NB4 (cell line): Measurements from ENCODE around the gene ANAPC7.

Experiments used
- DNase-seq: peaks from one replicate; pipeline ENCODE4 v3.0.0; 2010; ENCODE audit warnings: low read depth
- H3K4me3 ChIP-seq: one replicate; pipeline ENCODE4 v1.5.1; 2011; ENCODE audit warnings: mild to moderate bottlenecking, low read depth, low read length, moderate library complexity
- CTCF ChIP-seq: IDR thresholded peaks from one replicate; pipeline ENCODE4 v1.5.1; 2012; ENCODE audit warnings: low read depth, low read length
- MAX ChIP-seq: IDR thresholded peaks from 2 replicates; pipeline ENCODE4 v1.6.1; 2011; ENCODE audit warnings: low read depth, low read length
- MYC ChIP-seq: IDR thresholded peaks from 2 replicates; pipeline ENCODE4 v1.6.1; 2011; ENCODE audit warnings: low read depth, low read length
- POLR2A ChIP-seq: IDR thresholded peaks from 2 replicates; pipeline ENCODE4 v1.6.1; 2011; ENCODE audit warnings: mild to moderate bottlenecking; ENCODE audit not compliant: insufficient read length; ENCODE audit errors: extremely low read depth

Gene ANAPC7

GRCh38 chr12:110403146-110403975 lies at the start of gene ANAPC7:
TSS of gene ANAPC7 (minus strand) at chr12:110403708. CDS start at chr12:110403627, 81 bp downstream.
- H3K4me3 ChIP-seq: peak within 1 kb of the TSS; percentile 94
- TF ChIP-seq CTCF: peak; percentile 7
- peak; percentile 96 for TF ChIP-seq MAX
- TF ChIP-seq MYC: peak; percentile 97
- TF ChIP-seq POLR2A: peak; percentile 77
- DNase-seq: peak; percentile 96

GRCh38 chr12:110451263-110451662 lies 47.8 kb upstream of the ANAPC7 start:
- DNase-seq: no peak
- H3K4me3 ChIP-seq: no peak overlapping the region
- TF ChIP-seq MYC (no peak), POLR2A (no peak), CTCF (no peak), MAX (no peak)

- TF ChIP-seq MAX: peak; percentile 60; the same call in 1 of the 2 replicates
- peak; percentile 84 for TF ChIP-seq MYC
- TF ChIP-seq CTCF: peak; percentile 93
- peak; percentile 73 for TF ChIP-seq POLR2A
- DNase-seq: peak; percentile 99
- peak within 1 kb of the TSS; percentile 90 for H3K4me3 ChIP-seq
Measured at GRCh38 chr12:110449799-110450497, 46.4 kb upstream of the ANAPC7 start, which contains the start of gene ARPC3. TSS of gene ARPC3 (minus strand) at chr12:110450337. CDS start at chr12:110450260, 77 bp downstream.

GRCh38 chr12:110444455-110444854 lies 40.9 kb upstream of the ANAPC7 start:
- H3K4me3 ChIP-seq: no peak overlapping the region
- no peak for DNase-seq
- TF ChIP-seq CTCF: no peak
- TF ChIP-seq MYC: no peak
- no peak for TF ChIP-seq MAX
- TF ChIP-seq POLR2A: no peak

- H3K4me3 ChIP-seq: no peak overlapping the region
- no peak for TF ChIP-seq CTCF
- TF ChIP-seq MAX: no peak
- DNase-seq: no peak
Measured at GRCh38 chr12:110436231-110436630, 32.7 kb upstream of the ANAPC7 start.
